Eye (tissue), 1 donor: ENCODE data around the gene PTPRG.
A peak's percentile ranks its signal among the peaks of the same experiment; 100 is the strongest.

ENCODE experiments used
- DNase-seq: peaks from one replicate; pipeline ENCODE4 v3.0.0-alpha.2; 2015

Gene PTPRG

DNA sequence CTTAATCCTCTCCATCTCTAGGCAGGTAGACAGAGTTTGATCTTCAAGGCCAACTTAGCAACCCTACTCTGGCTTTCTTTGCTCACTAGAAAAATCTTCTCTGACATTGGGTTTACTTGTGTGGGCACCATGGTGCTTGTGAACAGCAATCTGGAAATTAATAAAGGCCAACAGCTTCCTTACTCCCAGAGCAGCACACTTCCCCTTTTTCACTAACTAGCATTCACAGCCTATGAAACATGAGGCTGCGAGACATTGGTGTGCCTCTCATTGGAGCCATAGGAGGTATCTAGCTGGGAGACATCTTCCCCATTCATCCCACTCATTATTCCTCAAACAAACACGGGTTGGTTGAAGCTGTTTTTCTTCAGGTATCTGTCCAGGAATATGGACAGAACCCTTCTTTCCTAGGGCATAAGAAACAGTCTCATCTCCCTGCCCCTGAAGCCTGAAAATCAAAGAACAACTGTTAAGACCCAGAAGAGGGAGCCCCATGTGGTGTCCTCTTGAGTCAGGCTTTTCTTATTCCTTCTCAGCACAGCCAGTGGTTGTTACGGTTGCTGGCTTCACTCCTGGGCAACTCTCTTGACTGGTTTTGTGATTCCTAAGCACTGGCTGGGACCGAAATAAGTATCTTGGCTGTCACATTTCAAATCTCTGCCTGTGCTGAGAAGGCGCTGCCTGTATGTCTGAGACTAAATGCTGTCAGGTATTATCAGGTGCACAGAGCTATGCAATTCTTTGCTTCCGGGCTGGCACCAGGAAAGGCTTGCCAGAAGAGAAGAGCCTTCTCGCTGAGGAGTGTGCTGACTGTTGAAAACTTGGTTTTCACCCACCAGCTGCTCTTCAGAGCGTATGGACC lies 617.6 kb downstream of the PTPRG start:
- DNase-seq: no peak

DNA sequence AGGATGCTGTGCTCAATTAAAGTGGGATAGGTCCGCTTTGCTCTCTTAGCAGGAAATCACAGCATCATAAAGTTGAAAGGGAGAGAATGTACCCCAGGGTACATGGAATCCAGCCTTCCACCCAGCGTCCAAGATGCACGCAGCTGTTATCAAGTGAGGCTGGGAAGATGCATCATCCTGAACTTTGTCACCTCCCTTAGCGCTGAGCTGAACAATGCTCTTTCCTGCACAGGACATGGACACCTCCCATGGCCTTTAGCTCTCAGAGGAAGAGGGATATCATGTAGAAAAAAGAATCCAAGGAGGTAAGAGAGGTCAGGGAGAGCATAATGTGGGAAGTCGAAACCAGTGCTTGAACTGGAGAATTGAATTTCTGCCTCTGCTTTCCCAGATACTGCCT lies 619.1 kb downstream of the PTPRG start:
- no peak for DNase-seq

DNA sequence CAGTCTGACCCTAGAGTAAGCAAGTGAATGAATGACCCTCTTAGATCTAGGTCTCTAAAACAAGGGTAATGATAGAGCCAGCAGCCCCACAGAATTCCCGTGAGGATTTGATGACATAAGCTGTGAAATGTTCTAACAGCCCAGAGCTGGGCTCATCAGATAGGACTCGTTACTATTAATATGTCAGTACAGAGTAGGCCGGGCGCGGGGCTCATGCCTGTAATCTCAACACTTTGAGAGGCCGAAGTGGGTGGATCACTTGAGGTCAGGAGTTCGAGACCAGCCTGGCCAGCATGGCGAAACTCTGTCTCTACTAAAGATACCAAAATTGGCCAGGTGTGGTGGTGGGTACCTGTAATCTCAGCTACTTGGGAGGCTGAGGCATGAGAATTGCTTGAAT lies 621.7 kb downstream of the PTPRG start:
- DNase-seq: no peak

DNA sequence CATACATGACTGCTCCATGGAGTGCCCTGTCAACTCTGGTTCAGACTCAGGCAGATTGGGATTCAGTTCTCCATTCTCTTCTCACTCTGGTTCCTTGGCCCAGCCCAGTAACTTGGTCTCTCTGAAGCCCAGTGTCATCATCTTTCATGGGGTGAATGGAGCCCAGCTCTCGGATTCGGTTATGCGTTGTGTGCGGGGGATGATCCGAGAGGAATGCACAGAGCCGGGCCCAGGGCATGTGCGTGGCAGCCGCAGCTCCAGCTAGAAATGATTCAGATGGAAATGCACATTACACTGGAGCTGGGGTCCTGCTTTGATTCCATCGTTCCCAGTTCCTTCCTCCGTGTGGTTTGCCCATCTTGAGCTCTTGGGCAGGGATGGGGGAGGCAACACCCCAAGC lies 622.6 kb downstream of the PTPRG start:
- DNase-seq: no peak

DNA sequence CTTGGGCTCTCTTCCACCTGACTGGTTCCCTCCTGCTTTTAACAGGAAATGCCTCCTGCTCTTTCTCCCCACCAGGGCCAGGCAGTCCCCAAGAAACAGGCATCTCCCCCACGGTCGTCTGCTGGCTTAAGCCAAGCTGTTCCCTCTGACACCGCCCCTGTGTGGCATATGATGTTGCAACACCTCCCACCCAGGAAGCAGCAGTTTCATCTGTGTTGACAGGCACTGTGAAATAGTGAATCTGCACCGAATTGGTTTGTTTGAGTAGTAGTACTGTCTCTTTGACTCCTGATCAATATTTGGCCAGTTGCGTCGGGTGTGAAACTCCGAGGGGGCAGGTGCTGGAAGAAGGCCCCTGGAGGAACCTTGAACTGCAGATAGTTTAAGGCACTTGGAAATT lies 623.2 kb downstream of the PTPRG start:
- peak; percentile 22 for DNase-seq

DNA sequence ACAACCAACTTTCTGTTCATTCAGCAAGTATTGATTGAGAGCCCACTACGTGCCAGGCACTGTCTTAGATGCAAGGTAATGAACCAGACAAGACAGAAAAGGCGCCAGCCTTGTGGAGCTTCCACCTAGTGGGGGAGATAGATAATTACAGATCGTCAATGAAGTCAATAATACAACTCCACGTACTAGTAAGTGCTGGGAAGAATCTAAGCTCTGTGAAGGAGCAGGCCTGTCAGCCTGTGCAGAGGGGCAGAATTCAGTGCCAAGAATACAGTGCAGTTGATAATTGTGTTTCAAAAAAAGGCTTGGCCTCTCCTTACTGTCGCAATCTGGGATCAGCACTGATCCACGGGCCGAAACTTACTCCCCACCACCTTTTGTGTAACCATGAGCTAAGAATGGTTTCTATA lies 625.7 kb downstream of the PTPRG start:
- peak; percentile 17 for DNase-seq

DNA sequence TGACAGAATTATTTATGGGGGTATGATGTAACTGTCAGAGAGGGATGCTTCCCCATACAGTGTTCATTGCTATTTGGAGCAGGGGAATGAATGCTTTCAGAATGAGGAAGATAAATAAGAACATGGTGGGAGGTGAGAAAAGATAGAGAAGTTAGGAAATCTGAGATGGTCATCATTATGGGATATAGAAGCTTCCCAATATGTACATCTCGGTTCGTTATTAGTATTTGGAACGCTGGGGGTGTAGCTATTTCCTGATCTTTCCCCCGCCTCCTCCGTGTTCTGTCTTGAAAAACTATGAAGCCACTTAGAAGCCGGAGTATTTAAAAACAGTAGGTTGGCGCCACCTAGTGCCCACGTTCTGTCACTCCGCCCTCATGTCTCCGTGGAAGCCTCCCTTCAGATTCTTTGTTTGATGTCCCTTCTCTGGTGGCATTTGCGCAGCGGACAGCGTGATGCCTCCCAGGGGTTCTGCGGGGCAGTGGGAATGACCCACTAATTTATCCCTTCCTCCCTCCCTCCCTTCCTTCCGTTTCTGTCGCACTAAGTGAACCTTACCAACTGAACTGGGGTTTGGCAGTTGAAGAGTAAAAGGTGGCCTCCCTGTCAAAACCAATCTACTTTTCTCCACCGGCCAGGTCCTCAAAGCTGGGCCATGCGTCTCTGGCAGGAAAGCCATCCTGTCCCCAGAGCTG lies 627.5 kb downstream of the PTPRG start:
- DNase-seq: peak; percentile 93

DNA sequence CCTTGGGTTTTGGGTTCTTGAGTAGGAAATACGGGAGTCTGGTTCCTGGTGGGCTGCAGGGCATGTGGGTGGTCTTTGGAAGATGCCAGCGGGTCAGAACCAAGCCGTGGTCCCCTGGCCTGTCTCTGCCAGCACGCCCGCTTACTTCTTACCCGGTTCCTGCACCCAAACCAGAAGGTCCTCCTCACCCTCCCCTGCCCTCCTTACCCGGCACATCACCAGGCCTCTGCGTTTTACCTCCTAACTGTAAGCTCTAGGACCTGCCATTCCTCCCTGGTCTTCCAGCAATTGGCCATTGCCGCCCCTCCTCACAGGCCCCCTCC lies 628.0 kb downstream of the PTPRG start:
- no peak for DNase-seq

DNA sequence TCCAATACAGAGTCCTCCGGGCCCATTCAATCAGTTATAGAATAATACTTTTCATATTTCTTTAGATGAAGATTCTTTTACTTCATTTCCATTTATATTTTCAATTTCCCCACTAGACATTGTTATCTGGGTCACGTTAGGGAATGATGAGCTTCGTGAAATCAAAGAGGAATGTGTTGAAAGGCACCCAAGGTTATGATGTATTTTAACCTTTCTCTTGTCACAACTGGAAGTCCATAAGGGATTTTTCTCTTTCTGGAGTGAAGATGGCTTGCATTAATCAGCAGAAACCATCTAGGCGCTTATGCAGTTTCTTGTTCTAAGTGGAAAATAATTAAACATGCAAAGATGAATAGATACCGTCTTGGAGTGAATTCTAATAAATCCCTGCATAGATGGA lies 631.5 kb downstream of the PTPRG start:
- no peak for DNase-seq

DNA sequence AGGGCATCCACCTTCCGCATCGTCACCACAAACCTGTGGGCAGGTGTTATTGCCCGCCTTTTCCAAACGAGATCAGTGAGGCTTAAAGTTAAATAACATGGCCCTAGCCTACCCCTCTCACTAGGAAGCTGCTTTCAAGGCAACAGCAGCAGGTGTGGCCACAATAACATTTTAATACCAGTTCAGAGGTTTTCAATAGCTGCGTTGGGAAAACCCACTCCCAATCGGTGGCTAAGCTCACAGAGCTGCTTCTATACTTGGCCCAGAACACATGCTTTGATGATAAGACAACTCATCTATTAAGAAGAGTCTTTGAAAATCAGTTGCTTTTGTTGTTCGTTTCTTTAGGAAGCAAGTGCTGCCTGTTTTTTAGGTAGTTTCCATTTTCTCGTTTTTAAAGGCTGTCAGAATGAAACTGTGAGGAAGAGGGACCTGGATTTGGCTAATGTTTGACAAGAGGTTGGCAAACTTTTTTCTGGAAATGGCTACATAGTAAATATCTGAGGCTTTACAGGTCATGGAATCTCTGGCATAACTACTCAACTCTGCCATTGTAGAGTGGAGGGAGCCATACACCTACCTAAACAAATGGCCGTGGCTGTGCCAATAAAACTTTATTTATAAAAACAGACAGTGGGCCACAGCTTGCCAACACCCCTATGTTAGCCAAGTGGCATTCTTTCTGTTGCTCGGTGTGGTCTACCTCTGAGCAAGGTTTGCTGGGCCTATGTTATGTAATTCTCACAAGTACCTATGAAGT lies 632.4 kb downstream of the PTPRG start:
- DNase-seq: peak; percentile 22

DNA sequence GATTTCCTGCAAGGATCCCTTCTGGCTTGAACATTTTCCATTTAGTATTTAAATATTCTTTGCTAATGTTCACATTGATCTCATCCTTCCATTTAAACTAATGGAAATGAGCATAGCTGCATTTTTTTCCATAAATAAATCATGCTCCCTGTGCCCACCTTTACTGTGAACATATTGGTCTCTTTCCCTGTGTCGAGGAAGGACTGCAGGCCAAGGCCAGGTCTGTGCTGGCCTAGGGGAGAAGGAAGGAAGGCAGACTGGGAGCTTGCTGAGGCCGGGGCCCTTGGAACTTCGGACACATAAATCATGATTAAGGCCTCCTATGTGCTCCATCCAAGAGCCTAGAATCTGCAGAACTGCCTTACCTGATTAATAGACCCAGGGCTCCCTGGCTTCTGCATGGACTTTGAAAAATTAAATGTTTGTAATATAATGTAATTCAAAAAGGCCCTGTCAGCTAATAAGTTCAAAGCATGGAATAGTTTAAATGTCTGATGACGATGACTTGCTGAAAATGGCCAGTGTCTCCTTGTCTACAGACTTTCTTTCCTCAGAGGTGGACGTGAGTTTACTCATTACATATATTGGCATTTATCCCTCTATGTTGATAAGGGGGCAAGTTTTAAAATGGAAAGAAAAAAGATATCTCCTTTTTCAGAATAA lies 636.1 kb downstream of the PTPRG start:
- no peak for DNase-seq

DNA sequence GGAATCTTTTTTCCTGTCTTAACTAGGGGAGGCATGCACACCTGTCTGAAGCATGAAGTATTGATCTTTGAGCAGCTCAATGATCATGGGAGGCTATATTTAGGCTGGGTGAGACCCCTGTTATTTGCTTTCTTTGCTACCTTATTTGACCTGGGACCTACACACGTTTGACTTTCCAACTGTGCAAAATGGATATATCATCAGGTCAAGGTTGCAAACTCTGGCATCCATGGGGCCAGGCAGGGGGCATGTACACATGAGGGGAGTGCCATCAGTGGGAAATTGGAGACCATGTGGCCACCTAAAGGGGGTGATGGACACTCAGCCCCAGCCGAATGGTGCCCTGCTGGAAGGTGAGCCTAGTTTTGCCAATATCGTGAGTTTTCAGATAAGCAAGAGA lies 637.8 kb downstream of the PTPRG start:
- no peak for DNase-seq

DNA sequence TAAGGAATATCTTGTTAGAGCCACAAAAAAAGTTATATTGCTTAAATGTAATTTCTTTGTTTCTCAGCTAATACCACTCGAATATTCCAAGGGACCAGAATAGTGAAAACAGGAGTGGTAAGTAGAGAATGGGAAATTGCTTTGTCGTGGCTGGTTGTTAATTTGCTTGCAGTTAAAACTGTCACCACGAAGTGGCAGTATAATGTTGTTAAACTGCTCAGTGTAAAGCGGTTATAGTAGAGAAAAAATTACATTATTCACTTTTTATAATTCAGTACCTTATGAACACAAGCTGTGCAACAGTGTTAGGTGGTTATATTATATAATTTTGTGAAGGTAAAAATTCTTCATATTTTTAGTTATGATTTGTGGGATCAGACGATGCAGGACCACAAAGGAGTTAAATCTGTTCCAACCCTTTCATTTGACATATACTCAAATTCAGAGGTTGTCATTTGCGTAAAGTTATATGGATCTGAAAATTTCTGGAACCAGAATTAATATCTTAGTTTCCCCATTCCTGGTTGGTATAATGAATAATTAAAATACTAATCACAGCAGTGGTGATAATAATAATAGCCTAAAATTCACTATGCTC lies 640.2 kb downstream of the PTPRG start:
- peak; percentile 85 for DNase-seq

DNA sequence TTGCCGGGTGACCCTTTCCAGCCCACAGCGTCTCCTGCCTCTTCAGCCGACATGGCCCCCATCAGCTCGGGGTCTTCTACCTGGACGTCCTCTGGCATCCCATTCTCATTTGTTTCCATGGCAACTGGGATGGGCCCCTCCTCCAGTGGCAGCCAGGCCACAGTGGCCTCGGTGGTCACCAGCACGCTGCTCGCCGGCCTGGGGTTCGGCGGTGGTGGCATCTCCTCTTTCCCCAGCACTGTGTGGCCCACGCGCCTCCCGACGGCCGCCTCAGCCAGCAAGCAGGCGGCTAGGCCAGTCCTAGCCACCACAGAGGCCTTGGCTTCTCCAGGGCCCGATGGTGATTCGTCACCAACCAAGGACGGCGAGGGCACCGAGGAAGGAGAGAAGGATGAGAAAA lies 641.8 kb downstream of the PTPRG start:
- DNase-seq: no peak

DNA sequence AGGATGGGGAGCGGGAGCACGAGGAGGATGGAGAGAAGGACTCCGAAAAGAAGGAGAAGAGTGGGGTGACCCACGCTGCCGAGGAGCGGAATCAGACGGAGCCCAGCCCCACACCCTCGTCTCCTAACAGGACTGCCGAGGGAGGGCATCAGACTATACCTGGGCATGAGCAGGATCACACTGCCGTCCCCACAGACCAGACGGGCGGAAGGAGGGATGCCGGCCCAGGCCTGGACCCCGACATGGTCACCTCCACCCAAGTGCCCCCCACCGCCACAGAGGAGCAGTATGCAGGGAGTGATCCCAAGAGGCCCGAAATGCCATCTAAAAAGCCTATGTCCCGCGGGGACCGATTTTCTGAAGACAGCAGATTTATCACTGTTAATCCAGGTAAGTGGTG lies 642.2 kb downstream of the PTPRG start:
- DNase-seq: no peak

DNA sequence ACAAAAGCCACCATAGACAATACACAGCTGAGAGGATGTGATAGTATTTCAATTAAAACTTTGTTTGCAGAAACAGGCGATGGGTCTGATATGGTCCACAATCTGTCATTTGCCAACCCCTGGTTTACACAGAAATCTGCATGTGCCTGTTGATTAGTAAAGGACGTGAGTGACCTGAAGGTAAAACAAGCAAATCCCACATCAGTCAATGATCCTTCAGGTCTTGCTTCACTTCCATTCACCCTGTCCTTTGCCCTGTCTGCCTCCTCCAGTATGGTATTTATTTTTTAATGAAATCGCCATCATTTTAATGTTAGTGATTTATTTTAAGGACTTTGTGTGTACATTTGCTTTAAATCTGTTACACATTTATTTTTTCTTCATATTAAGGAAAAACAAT lies 645.8 kb downstream of the PTPRG start:
- DNase-seq: no peak

DNA sequence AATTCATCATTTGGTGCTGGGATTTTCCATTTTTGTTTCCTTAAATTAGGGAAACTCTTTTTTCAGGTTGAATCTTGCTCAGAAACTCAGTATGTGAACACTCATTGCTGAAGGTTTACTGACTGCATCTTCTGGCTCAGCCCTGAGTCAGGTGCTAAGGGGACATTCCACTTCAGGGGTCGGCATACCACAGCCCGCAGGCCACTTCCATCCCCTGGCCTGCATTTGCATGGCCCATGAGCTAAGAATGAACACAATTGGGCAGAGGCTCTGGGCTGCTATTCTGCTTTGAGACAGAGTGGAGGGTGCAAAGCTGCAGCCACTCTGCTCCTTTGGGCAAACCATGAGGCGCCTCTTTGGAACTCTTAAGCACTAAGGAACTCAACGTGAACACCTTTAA lies 647.0 kb downstream of the PTPRG start:
- DNase-seq: no peak

DNA sequence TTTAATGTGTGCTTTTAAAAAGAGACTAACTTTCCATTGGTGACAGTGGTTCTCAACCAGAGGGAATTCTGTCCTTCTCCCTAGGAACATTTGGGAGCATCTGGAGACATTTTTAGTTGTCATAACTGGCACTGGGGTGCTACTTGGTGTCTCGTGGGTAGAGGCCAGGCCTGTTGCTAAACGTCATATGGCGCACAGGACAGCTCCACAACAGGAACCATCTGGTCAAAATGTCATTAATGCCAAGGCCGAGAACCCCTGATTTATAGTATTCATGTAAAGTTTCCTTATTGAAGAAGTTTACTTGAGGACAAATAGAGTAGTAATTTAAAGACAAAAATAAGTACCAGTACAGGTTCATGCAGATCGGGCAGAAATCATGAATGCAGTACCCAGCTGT lies 647.7 kb downstream of the PTPRG start:
- DNase-seq: no peak

DNA sequence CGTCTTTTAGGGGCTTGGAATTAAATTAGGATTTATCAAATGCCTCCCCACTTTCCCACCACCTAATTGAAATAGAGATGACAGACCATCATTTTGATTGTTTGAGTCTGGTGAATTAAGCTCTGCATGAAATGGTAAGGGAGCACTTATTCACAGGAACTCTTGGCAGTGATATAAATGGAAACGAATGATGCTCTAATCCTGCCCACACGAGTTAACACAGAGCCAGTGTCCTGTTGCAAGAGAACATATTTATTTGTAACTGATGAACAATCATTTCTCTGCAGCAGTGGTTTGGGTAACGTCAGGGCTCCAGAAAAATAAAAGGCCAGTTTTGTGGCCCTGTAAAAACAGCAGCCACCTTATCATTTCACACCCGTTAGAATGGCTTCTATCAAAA lies 648.6 kb downstream of the PTPRG start:
- no peak for DNase-seq

DNA sequence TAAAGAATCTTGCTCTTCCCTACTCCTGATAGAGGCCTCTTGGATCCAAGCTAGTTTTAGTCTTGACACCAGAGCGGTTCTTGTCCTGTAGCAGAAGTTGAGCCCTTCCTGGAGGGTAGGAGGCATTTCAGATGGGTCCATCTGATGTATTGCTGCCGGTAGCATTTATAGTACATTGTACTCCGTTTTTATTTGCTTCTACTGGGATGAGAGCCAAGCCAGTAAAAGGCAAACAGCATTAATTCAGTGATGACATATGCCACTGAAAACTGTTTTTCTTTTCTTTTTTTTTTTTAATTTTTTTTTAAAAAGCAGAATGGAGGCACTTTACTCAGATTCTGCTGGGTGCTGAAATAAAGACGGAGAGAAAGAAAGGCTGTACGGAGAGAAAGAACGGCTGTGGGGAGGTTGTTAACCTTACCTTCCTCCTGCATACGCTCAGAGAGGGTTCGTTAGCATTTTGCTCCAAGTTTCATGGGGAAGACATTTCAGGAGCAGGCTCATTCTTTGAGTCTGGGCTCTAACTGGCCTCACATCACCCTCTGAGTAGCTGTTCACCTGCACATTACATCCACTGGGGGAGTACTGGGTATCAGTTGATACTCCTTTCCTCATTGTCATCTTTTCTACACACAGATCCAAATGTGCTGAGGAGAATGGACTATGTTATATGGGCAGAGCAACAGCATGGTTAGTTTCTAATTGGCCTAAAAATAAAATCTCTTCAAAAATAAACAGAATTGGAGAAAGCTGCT lies 650.5 kb downstream of the PTPRG start:
- no peak for DNase-seq

DNA sequence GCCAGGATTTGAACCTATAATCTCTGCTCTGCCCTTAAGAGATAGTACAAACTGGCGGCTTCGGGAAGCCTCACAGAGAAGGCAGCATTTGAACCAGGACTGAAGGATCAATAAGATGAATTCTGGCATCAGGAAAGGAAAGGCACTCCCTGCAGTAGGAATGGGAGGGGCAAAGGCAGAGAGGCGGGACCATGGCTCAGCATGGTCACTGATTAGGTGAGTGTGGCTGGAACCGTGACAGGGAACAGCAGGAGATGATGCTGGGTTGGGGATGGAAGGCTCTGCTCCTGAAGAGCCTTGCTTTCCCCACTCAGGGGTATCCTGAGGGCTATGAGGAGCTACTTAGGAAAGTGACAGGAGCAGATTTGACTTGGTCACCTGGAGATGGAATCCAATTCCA lies 653.5 kb downstream of the PTPRG start:
- DNase-seq: no peak

DNA sequence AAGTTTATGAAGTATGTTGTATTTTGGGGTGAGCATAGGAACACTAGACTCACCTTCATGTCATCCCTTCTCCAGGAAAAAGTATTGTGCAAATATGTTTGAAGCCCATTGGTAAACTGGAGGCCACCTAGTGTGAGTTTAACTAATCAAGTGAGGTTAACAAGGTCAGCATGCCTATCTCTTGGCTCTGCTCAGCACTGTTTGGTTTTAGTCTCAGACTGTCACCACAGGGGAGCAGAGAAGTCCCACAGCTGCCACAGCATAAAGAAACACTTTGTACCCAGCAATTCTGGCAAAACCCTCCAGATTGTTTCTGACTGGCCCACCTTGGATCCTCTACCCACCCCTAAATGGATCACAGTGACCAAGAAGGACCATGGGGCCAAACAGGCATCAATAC lies 659.2 kb downstream of the PTPRG start:
- DNase-seq: peak; percentile 19
